DND-41 (cell line): ENCODE results near the gene MAP2K2.

Experiments
- CTCF ChIP-seq: IDR thresholded peaks from 2 replicates; pipeline ENCODE4 v1.5.1; 2012; ENCODE audit warnings: borderline replicate concordance, low read length, moderate library complexity, mild to moderate bottlenecking; ENCODE audit not compliant: poor library complexity, severe bottlenecking; ENCODE audit errors: extremely low read depth
- EZH2 ChIP-seq: IDR thresholded peaks from 3 replicates; pipeline ENCODE4 v1.6.1; 2012; ENCODE audit warnings: borderline replicate concordance, low read depth, mild to moderate bottlenecking, moderate library complexity, low read length, inconsistent platforms; ENCODE audit not compliant: severe bottlenecking

DNA sequence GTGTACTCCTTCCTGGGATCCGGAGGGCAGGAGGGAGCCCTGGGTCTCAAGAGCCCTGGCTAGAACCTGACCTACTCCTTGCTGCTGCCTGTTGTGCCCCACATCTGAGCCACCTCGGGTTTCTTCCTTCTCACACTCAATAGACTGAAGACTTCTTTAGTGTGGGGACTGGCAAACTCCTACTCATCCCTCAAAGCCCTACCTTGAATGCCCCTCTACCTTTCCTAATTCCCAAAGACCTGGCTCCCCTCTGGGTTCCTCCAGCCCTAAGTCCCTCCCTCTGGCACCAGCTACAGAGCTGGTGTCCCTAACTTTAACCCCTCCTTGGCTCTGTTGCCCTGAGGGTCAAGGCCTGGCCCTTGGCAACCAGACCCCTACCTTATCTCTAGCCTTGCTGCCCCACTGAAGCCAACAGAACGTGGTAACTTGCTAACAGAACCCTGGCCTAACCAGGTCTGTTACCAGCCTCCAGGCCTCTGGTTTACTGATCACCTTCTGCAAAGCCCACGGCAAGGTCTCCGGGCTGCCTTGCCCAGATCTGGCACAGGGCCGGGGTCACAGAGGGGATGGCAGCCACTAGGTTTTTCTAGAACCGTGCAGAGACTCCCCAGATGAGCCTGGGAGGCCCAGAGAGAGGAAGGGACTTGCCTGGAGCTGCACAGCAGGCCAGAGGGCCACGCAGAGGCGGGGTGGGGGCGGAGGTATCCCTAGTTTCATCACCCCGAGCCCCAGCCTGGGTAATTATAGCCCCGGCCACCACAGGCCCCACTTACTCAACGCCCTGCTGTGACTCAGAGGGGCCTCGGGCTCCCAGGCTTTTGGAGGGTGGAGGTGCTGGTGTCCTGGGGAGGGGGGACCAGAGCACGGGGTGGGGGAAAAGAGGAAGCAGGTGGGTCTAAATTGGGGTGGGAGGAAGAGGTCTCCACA is 72.5 kb downstream of the MAP2K2 start:
- TF ChIP-seq EZH2: no peak
- TF ChIP-seq CTCF: no peak
